GM12891 (cell line): ENCODE data around the gene PSMD1.

Source experiments
- PAX5 ChIP-seq: IDR thresholded peaks from 2 replicates; pipeline ENCODE4 v1.6.1; 2011; ENCODE audit warnings: low read length, moderate library complexity, mild to moderate bottlenecking; ENCODE audit not compliant: insufficient read depth, severe bottlenecking
- POLR2A ChIP-seq: IDR thresholded peaks from 2 replicates; pipeline ENCODE4 v1.6.1; 2011; ENCODE audit warnings: low read depth, low read length, control low read depth
- POLR2AphosphoS5 ChIP-seq: IDR thresholded peaks from 2 replicates; pipeline ENCODE4 v1.6.1; 2011; ENCODE audit warnings: low read depth, low read length, control low read depth
- POU2F2 ChIP-seq: IDR thresholded peaks from 2 replicates; pipeline ENCODE4 v1.6.1; 2011; ENCODE audit warnings: low read depth, mild to moderate bottlenecking, control low read depth, low read length, moderate library complexity
- SPI1 ChIP-seq: IDR thresholded peaks from 2 replicates; pipeline ENCODE4 v1.6.1; 2011; ENCODE audit warnings: low read depth, low read length, control low read depth
- TAF1 ChIP-seq: IDR thresholded peaks from 2 replicates; pipeline ENCODE4 v1.6.1; 2011; ENCODE audit warnings: low read depth, low read length, control low read depth

GRCh38 chr2:231008131-231008530 lies 48.5 kb upstream of the PSMD1 start:
- TF ChIP-seq TAF1: no peak
- TF ChIP-seq POLR2A: no peak
- no peak for TF ChIP-seq SPI1
- TF ChIP-seq POLR2AphosphoS5: no peak
- no peak for TF ChIP-seq PAX5
- TF ChIP-seq POU2F2: no peak
